HepG2 (cell line): ENCODE results near the gene WIPF2. TPM values are rescaled to one million over a fixed set of nuclear protein-coding genes. Genes with fewer than 3 reads are reported as not detected.

Experiments
- ARNT2 ChIP-seq: sonication (generic); formaldehyde crosslinking; IDR thresholded peaks from 2 replicates; pipeline ENCODE4 v1.8.0; 2022; ENCODE audit warnings: mild to moderate bottlenecking, low read depth, missing genetic modification reagents, moderate library complexity
- CENPBD1 ChIP-seq: sonication (generic); formaldehyde crosslinking; IDR thresholded peaks from 2 replicates; pipeline ENCODE4 v1.8.0; 2022; ENCODE audit warnings: missing genetic modification reagents, low read depth, mild to moderate bottlenecking, borderline replicate concordance
- HMGXB3 ChIP-seq: sonication (generic); formaldehyde crosslinking; IDR thresholded peaks from 2 replicates; pipeline ENCODE4 v1.4.0; 2020; ENCODE audit warnings: missing genetic modification reagents, borderline replicate concordance
- HOXA9 ChIP-seq: sonication (generic); formaldehyde crosslinking; IDR thresholded peaks from 2 replicates; pipeline ENCODE4 v1.8.1; 2022; ENCODE audit warnings: missing genetic modification reagents, mild to moderate bottlenecking, moderate library complexity, borderline replicate concordance
- JDP2 ChIP-seq: sonication (generic); formaldehyde crosslinking; IDR thresholded peaks from 2 replicates; pipeline ENCODE4 v1.8.1; 2022; ENCODE audit warnings: missing genetic modification reagents, borderline replicate concordance
- KAT2B ChIP-seq: fragments of 150-350 bp; IDR thresholded peaks from 2 replicates; pipeline ENCODE4 v1.6.1; 2014; ENCODE audit warnings: low read depth, low read length, borderline replicate concordance
- MAF1 ChIP-seq: sonication (generic); formaldehyde crosslinking; IDR thresholded peaks from 2 replicates; pipeline ENCODE4 v1.5.0; 2020; ENCODE audit warnings: missing genetic modification reagents, borderline replicate concordance
- MTF2 ChIP-seq: sonication (generic); formaldehyde crosslinking; IDR thresholded peaks from 2 replicates; pipeline ENCODE4 v1.5.0; 2020; ENCODE audit warnings: missing genetic modification reagents, borderline replicate concordance
- NFYB ChIP-seq: sonication (generic); formaldehyde crosslinking; IDR thresholded peaks from 2 replicates; pipeline ENCODE4 v1.4.0; 2020; ENCODE audit warnings: missing genetic modification reagents
- NR3C1 ChIP-seq: sonication (generic); formaldehyde crosslinking; IDR thresholded peaks from 2 replicates; pipeline ENCODE4 v1.4.0; 2020; ENCODE audit warnings: missing genetic modification reagents
- PAX8 ChIP-seq: sonication (generic); formaldehyde crosslinking; IDR thresholded peaks from 2 replicates; pipeline ENCODE4 v1.8.0; 2022; ENCODE audit warnings: mild to moderate bottlenecking, missing genetic modification reagents, borderline replicate concordance
- SUZ12 ChIP-seq: fragments of 150-350 bp; IDR thresholded peaks from 2 replicates; pipeline ENCODE4 v1.6.1; 2014; ENCODE audit warnings: low read depth, low read length
- ZNF205 ChIP-seq: IDR thresholded peaks from 2 replicates; pipeline ENCODE4 v1.6.1; 2018; ENCODE audit warnings: missing biosample characterization, missing genetic modification reagents
- ZNF674 ChIP-seq: sonication (generic); formaldehyde crosslinking; IDR thresholded peaks from 2 replicates; pipeline ENCODE4 v1.5.0; 2020; ENCODE audit warnings: low read depth, mild to moderate bottlenecking, missing genetic modification reagents
- polyA plus RNA-seq, 8 experiments: library from polyadenylated mRNA; depleted of rRNA in 3 of 8; stranded (reverse) in 7 of 8; unstranded in 1 of 8; fragments of >200 nt; fragmentation: Illumina TruSeq in 4 of 8; extraction: Trizol in 4 of 8; gene quantifications; 2 replicates each; pipeline versions ENCODE4 v1.2.1 to v1.2.3, GENCODE V29; 2011 to 2016; ENCODE audit warnings: low read depth in 4 of 8, missing spikeins in 1 of 8, mixed read lengths in 1 of 8; ENCODE audit not compliant: insufficient read depth in 1 of 8
- total RNA-seq, 5 experiments: library from RNA; depleted of rRNA; stranded (reverse); fragments of >200 nt; fragmentation: Illumina TruSeq; extraction: Trizol; gene quantifications; 2 replicates each; pipeline ENCODE4 v1.2.3, GENCODE V29; 2016; ENCODE audit warnings: low read depth in 1 of 5
- TF ChIP-seq, protein P1 (sequence below): sonication (generic); formaldehyde crosslinking; IDR thresholded peaks from 2 replicates; pipeline ENCODE4; 2020; ENCODE audit warnings: missing genetic modification reagents, mild to moderate bottlenecking, borderline replicate concordance
- TF ChIP-seq, protein P2 (sequence below): sonication (generic); formaldehyde crosslinking; IDR thresholded peaks from 2 replicates; pipeline ENCODE4 v1.8.0; 2022; ENCODE audit warnings: mild to moderate bottlenecking, missing genetic modification reagents, moderate library complexity
- TF ChIP-seq, protein P3 (sequence below): sonication (generic); formaldehyde crosslinking; IDR thresholded peaks from 2 replicates; pipeline ENCODE4 v1.9.0; 2022; ENCODE audit warnings: missing genetic modification reagents, mild to moderate bottlenecking, borderline replicate concordance

Gene WIPF2
- total and polyA plus RNA-seq, 2 of the 13 experiments (the other 11 are each of a cell fraction or from before 2014, with no cell fraction given): 7.2 to 10.8 TPM

DNA sequence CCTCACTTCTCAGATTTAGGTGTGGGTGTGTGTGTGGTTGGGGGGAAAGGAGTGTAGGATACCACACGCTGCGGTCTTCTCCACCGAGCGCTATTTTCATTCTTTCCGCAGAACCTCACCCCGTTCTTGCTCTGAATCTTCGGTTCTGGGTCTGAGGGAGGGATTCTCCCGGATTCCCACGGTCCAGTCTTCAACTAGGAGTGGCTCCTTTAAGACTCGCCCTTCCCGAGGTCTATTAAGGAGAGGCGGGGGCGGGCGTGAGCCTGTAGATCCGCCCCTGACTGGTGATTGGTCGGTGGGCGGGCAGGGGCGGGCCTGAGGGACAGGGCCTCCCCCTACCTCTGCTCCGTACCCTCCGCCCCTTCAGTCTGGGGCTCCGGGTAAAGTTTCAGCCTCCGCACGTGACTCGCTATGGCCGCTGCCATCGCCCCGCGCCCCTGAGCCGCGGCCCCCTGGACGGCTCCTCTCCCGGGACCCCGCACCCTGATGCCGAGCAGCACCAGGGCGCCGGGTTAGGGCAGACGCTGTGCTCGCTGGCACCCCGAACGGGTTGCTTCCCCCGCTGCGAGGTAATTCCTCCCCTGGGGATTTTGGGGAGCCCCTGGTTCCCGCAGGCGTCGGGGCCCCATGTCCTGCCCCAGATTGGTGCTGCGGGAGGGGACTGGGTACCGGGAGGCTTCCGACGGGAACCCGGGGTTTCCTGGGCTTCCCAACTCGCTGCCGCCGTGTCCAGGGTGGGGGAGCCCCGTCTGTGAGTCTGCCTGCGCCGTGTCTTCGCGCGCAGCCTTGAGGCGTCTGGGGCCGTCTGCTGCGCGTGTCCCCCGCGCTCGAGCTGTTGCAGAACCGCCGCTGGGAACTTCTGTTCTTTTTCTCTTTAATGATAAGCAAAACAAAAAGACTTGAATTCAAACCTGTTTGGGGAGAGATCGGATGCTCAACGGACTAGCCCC is 99.1 kb downstream of the WIPF2 start (continued):
- TF ChIP-seq MAF1 (peak; percentile 44; the same call in 1 of the 2 replicates), PAX8 (CRISPR knock-in tag) (0 out of 2 replicates have a peak, but pooled peaks have one; percentile 55), ARNT2 (CRISPR knock-in tag) (0 out of 2 replicates have a peak, but pooled peaks have one; percentile 38), NR3C1 (no peak), MTF2 (CRISPR knock-in tag) (no peak), KAT2B (no peak), JDP2 (CRISPR knock-in tag) (no peak), CENPBD1 (no peak), HOXA9 (CRISPR knock-in tag) (no peak), NFYB (CRISPR knock-in tag) (peak; percentile 93), ZNF674 (no peak), HMGXB3 (CRISPR knock-in tag) (peak; percentile 77), ZNF205 (CRISPR knock-in tag) (peak; percentile 73; the same call in 1 of the 2 replicates), SUZ12 (no peak)
- TF ChIP-seq, protein P1, sequence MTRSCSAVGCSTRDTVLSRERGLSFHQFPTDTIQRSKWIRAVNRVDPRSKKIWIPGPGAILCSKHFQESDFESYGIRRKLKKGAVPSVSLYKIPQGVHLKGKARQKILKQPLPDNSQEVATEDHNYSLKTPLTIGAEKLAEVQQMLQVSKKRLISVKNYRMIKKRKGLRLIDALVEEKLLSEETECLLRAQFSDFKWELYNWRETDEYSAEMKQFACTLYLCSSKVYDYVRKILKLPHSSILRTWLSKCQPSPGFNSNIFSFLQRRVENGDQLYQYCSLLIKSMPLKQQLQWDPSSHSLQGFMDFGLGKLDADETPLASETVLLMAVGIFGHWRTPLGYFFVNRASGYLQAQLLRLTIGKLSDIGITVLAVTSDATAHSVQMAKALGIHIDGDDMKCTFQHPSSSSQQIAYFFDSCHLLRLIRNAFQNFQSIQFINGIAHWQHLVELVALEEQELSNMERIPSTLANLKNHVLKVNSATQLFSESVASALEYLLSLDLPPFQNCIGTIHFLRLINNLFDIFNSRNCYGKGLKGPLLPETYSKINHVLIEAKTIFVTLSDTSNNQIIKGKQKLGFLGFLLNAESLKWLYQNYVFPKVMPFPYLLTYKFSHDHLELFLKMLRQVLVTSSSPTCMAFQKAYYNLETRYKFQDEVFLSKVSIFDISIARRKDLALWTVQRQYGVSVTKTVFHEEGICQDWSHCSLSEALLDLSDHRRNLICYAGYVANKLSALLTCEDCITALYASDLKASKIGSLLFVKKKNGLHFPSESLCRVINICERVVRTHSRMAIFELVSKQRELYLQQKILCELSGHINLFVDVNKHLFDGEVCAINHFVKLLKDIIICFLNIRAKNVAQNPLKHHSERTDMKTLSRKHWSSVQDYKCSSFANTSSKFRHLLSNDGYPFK: peak; percentile 60
- TF ChIP-seq, protein P2, sequence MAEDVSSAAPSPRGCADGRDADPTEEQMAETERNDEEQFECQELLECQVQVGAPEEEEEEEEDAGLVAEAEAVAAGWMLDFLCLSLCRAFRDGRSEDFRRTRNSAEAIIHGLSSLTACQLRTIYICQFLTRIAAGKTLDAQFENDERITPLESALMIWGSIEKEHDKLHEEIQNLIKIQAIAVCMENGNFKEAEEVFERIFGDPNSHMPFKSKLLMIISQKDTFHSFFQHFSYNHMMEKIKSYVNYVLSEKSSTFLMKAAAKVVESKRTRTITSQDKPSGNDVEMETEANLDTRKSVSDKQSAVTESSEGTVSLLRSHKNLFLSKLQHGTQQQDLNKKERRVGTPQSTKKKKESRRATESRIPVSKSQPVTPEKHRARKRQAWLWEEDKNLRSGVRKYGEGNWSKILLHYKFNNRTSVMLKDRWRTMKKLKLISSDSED (CRISPR knock-in tag): no peak
- TF ChIP-seq, protein P3, sequence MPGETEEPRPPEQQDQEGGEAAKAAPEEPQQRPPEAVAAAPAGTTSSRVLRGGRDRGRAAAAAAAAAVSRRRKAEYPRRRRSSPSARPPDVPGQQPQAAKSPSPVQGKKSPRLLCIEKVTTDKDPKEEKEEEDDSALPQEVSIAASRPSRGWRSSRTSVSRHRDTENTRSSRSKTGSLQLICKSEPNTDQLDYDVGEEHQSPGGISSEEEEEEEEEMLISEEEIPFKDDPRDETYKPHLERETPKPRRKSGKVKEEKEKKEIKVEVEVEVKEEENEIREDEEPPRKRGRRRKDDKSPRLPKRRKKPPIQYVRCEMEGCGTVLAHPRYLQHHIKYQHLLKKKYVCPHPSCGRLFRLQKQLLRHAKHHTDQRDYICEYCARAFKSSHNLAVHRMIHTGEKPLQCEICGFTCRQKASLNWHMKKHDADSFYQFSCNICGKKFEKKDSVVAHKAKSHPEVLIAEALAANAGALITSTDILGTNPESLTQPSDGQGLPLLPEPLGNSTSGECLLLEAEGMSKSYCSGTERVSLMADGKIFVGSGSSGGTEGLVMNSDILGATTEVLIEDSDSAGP: peak; percentile 100
